ENCODE results near the gene SOCS2. TPM values are rescaled to one million over a fixed set of nuclear protein-coding genes. Genes with fewer than 3 reads are reported as not detected.

Gene SOCS2
- total RNA-seq, 2 donors from 2014 or later: 125 to 273 TPM

DNA sequence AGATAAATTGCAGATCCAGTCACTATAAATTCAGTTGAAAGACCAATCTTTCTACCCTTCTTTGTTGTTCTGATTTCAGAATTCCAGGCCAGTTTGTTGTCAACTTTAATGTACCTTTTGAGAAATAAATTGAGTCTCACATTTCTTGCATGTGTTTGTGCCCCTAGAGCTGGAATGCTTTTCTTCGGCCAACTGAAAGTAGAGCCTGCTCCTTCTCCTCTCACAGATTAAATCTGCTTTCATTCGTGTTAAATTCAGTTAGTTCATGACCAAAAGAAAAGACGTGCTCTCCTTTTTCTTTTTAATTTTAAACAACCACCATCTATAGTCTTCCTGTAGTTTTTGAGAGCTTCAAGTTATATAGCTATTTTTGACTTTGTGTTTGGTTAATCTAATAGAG is 22.9 kb downstream of the SOCS2 start:
- Histone ChIP-seq H3K27me3 (replicated peaks; ENCODE audit: insufficient read depth) (no peaks in the 10 kb centered on the region), H3K4me3 (no peak overlapping the region), H3K27ac (peak overlapping the region; percentile 63 to 89), H3K36me3 (no peaks in the 10 kb centered on the region), H3K9me3 (no peaks in the 10 kb centered on the region), H3K4me1 (replicated peaks) (no peaks in the 10 kb centered on the region)
- intact Hi-C loops (cut with DNase I): loop anchor here (5.0 kb wide), 1 partner anchor 37 kb away; no protein-coding TSS in a partner anchor
- 13% methylated on average over 3 of the region's 3 CpGs for WGBS
- TF ChIP-seq, protein P1, sequence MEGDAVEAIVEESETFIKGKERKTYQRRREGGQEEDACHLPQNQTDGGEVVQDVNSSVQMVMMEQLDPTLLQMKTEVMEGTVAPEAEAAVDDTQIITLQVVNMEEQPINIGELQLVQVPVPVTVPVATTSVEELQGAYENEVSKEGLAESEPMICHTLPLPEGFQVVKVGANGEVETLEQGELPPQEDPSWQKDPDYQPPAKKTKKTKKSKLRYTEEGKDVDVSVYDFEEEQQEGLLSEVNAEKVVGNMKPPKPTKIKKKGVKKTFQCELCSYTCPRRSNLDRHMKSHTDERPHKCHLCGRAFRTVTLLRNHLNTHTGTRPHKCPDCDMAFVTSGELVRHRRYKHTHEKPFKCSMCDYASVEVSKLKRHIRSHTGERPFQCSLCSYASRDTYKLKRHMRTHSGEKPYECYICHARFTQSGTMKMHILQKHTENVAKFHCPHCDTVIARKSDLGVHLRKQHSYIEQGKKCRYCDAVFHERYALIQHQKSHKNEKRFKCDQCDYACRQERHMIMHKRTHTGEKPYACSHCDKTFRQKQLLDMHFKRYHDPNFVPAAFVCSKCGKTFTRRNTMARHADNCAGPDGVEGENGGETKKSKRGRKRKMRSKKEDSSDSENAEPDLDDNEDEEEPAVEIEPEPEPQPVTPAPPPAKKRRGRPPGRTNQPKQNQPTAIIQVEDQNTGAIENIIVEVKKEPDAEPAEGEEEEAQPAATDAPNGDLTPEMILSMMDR (IDR thresholded peaks at IDR 0.05): no peak
- peak; percentile 11 for TF ChIP-seq POLR2AphosphoS5 (IDR thresholded peaks at IDR 0.05)
- no peak for DNase-seq (ENCODE audit: low spot score)

DNA sequence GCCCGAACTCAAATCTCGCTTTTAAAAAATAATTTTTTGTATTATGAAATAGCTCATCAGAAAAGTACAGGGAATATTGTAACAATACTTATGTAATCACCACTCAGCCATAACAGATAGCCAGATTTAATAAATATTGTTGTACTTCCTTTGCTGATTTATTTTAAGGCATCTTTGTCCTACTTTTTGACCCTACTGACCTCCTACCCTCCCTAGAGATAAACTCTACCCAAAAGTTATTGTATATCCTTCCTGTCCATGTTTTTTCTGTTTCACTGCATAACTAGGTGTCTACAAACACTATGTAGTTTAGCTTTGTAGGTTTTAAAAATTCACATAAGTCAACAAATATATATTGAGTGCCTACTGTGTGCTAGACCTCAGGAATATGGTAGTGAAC is 25.1 kb downstream of the SOCS2 start:
- no peak for DNase-seq (ENCODE audit: low spot score)
- Histone ChIP-seq H3K36me3 (no peaks in the 10 kb centered on the region), H3K27me3 (replicated peaks; ENCODE audit: insufficient read depth) (no peaks in the 10 kb centered on the region), H3K9me3 (no peaks in the 10 kb centered on the region), H3K4me3 (no peak overlapping the region), H3K4me1 (replicated peaks) (peaks cover 2% of the 10 kb centered on the region), H3K27ac (no peak overlapping the region)
- intact Hi-C loops (cut with DNase I): loop anchor here (5.0 kb wide), 1 partner anchor 35 kb away; no protein-coding TSS in a partner anchor
- 98% methylated on average over 2 of the region's 2 CpGs for WGBS
- no peak for TF ChIP-seq POLR2AphosphoS5 (IDR thresholded peaks at IDR 0.05)
- TF ChIP-seq POLR2A (IDR thresholded peaks at IDR 0.05): no peak
- TF ChIP-seq, protein P1 (IDR thresholded peaks at IDR 0.05): no peak

DNA sequence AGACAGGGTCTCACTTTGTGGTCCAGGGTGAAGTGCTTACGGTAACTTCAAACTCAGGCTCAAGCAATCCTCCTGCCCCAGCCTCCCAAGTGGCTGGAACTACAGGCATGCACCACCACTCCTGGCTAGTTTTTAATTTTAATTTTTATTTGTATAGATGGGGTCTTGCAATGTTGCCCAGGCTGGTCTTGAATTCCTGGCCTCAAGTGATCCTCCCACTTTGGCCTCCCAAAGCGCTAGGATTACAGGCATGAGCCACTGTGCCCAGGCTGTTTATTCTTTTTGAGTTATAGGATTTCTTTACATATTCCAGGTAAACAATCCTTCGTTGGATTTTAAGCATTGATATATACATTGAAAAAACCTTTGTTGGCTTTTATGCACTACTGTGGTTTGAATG is 26.7 kb downstream of the SOCS2 start:
- no peak for TF ChIP-seq POLR2A (IDR thresholded peaks at IDR 0.05)
- TF ChIP-seq, protein P1 (IDR thresholded peaks at IDR 0.05): no peak
- TF ChIP-seq POLR2AphosphoS5 (IDR thresholded peaks at IDR 0.05): no peak
- no peaks in the 10 kb centered on the region for H3K27me3 ChIP-seq (replicated peaks; ENCODE audit: insufficient read depth)
- no peaks in the 10 kb centered on the region for H3K36me3 ChIP-seq
- H3K4me3 ChIP-seq: no peak overlapping the region
- no peaks in the 10 kb centered on the region for H3K9me3 ChIP-seq
- intact Hi-C loops (cut with DNase I): loop anchor here (5.0 kb wide), 1 partner anchor 33 kb away; no protein-coding TSS in a partner anchor
- DNase-seq (ENCODE audit: low spot score): no peak
- no peak overlapping the region for H3K27ac ChIP-seq
- 89% methylated on average over 3 of the region's 3 CpGs for WGBS
- H3K4me1 ChIP-seq (replicated peaks): peaks cover 3% of the 10 kb centered on the region

DNA sequence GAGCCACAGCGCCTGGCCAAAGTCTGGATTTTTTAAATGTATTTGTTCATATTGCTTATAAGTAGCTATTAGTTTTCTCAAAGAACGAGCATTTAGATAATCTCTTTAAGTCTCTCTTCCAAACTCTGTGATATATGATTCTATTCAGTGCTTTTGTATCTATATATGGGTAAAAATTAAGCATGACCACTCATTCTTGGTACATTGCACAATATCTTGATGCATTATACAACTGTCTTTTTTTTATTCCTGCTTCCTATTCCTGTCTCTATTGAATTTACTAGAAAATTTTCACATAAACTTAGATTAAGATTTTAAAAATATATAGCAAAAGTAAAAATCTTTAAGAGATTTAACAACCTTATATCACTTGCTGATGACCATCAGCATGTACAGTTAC is 29.1 kb downstream of the SOCS2 start:
- H3K9me3 ChIP-seq: no peaks in the 10 kb centered on the region
- DNase-seq (ENCODE audit: low spot score): no peak
- no peak overlapping the region for H3K4me3 ChIP-seq
- 99% methylated on average over 2 of the region's 2 CpGs for WGBS
- intact Hi-C loops (cut with DNase I): no loop called here
- H3K36me3 ChIP-seq: no peaks in the 10 kb centered on the region
- peaks cover 3% of the 10 kb centered on the region for H3K4me1 ChIP-seq (replicated peaks)
- H3K27ac ChIP-seq: no peak overlapping the region
- H3K27me3 ChIP-seq (replicated peaks; ENCODE audit: insufficient read depth): no peaks in the 10 kb centered on the region
- TF ChIP-seq POLR2A (IDR thresholded peaks at IDR 0.05) (no peak), POLR2AphosphoS5 (IDR thresholded peaks at IDR 0.05) (no peak)
- TF ChIP-seq, protein P1 (IDR thresholded peaks at IDR 0.05): no peak

DNA sequence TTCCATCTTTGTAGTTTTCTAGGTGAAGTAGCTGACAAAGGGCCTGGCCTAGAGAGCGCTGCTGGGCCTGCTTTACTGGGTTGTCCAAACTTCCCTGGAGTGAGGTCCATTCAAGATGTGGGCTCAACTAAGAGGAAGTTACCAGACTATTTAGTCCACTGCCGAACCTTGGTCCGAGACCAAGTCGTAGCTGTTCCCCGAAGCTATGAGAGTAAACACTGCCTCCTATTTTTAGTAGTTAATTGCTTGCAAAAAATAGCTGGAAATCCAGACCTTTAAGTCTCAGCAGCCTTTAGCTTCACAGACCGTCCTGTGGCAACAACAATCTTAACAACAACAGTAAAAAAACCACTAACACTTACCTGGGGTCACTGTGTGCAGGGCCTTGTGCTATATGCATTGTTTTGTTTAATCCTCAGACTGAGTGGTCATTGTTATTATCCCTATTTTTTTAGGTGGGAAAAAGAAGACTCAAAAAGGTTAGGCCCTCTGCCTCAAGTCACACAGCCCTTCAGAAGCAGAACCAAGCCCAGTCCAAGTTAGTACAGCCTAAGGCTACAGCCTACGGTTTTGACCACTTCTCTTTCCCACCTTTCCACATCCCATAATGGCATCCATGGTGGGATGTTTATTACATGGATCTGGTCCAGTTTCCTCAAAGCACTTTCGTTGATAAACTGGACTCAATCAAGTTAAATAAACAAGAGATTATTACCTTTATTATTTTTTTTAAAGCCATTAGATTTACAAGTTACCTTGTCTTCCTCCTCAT is 30.6 kb downstream of the SOCS2 start:
- DNase-seq (ENCODE audit: low spot score): no peak
- TF ChIP-seq POLR2A (IDR thresholded peaks at IDR 0.05): no peak
- peak; percentile 38 for TF ChIP-seq POLR2AphosphoS5 (IDR thresholded peaks at IDR 0.05)
- no peaks in the 10 kb centered on the region for H3K36me3 ChIP-seq
- H3K27ac ChIP-seq: peak overlapping the region; percentile 18 to 63
- H3K4me1 ChIP-seq (replicated peaks): peaks cover 3% of the 10 kb centered on the region
- no peaks in the 10 kb centered on the region for H3K9me3 ChIP-seq
- H3K4me3 ChIP-seq: no peak overlapping the region
- intact Hi-C loops (cut with DNase I): no loop called here
- no peaks in the 10 kb centered on the region for H3K27me3 ChIP-seq (replicated peaks; ENCODE audit: insufficient read depth)
- WGBS: 34% methylated on average over 8 of the region's 8 CpGs
